HL-60 (cell line): ENCODE data around the gene ECEL1.

Experiments
- DNase-seq, 2 experiments: peaks; one replicate each; pipeline ENCODE4 v3.0.0-alpha.2; 2010 to 2020; ENCODE audit warnings: low read depth in 1 of 2, low spot score in 1 of 2
- H3K27ac ChIP-seq: fragments of 250-450 bp; sonication (Bioruptor Pico); replicated peaks from 2 replicates; pipeline ENCODE4 v1.5.1; 2020; ENCODE audit warnings: mild to moderate bottlenecking, moderate library complexity
- H3K27me3 ChIP-seq: fragments of 250-450 bp; sonication (Bioruptor Pico); 2 replicates; pipeline ENCODE4 v1.5.1; 2021; ENCODE audit warnings: mild to moderate bottlenecking, moderate library complexity; ENCODE audit not compliant: insufficient read depth, poor library complexity, severe bottlenecking
- H3K4me3 ChIP-seq: replicated peaks from 2 replicates; pipeline ENCODE4 v1.5.1; 2011; ENCODE audit warnings: mild to moderate bottlenecking, control low read depth, low read length; ENCODE audit not compliant: insufficient read depth
- CTCF ChIP-seq: IDR thresholded peaks from one replicate; pipeline ENCODE4 v1.5.1; 2011; ENCODE audit warnings: low read length, control low read depth, inconsistent platforms; ENCODE audit not compliant: insufficient read depth
- GABPA ChIP-seq: IDR thresholded peaks from 2 replicates; pipeline ENCODE4 v1.6.1; 2012; ENCODE audit warnings: low read depth
- POLR2AphosphoS5 ChIP-seq: IDR thresholded peaks from 2 replicates; pipeline ENCODE4 v1.6.1; 2012; ENCODE audit warnings: low read depth
- REST ChIP-seq: IDR thresholded peaks from 2 replicates; pipeline ENCODE4 v1.6.1; 2012; ENCODE audit warnings: low read depth; ENCODE audit not compliant: insufficient replicate concordance
- SPI1 ChIP-seq: IDR thresholded peaks from 2 replicates; pipeline ENCODE4 v1.6.1; 2012; ENCODE audit warnings: low read depth, mild to moderate bottlenecking, borderline replicate concordance

ECEL1 gene

GRCh38 chr2:232490221-232491138 is 2.8 kb upstream of the ECEL1 start:
- DNase-seq: no peak
- no peak for TF ChIP-seq POLR2AphosphoS5
- TF ChIP-seq CTCF: no peak
- TF ChIP-seq GABPA: no peak
- TF ChIP-seq SPI1: no peak
- no peak for TF ChIP-seq REST
- peaks cover 40% of the 10 kb centered on the region for H3K27me3 ChIP-seq

GRCh38 chr2:232489516-232490220 is 2.0 kb upstream of the ECEL1 start:
- TF ChIP-seq GABPA (no peak), CTCF (no peak), POLR2AphosphoS5 (no peak), REST (no peak), SPI1 (no peak)
- DNase-seq: no peak
- Histone ChIP-seq H3K27ac (no peak overlapping the region), H3K27me3 (peaks cover 46% of the 10 kb centered on the region), H3K4me3 (no peak overlapping the region)

More at GRCh38 chr2:232490221-232491138, 2.8 kb upstream of the ECEL1 start:
- no peak overlapping the region for H3K4me3 ChIP-seq
- no peak overlapping the region for H3K27ac ChIP-seq

- DNase-seq: no peak
- H3K27me3 ChIP-seq: peaks cover 52% of the 10 kb centered on the region
- TF ChIP-seq CTCF (no peak), POLR2AphosphoS5 (no peak), GABPA (no peak), SPI1 (no peak), REST (no peak)
These were observed 1.2 kb upstream of the ECEL1 start for GRCh38 chr2:232488721-232489300.

More at GRCh38 chr2:232488721-232489300, 1.2 kb upstream of the ECEL1 start:
- H3K4me3 ChIP-seq: no peak overlapping the region
- no peak overlapping the region for H3K27ac ChIP-seq
